ENCODE measurements around the gene C1orf167. TPM values are rescaled to one million over a fixed set of nuclear protein-coding genes. Genes with fewer than 3 reads are reported as not detected.

The C1orf167 gene
- total and polyA plus RNA-seq, 2 of the 13 experiments (the other 11 are each of a cell fraction or from before 2014, with no cell fraction given) = not detected

- no peak for TF ChIP-seq ZNF879 (CRISPR knock-in tag; IDR thresholded peaks at IDR 0.05)
- TF ChIP-seq AKAP8 (CRISPR knock-in tag; IDR thresholded peaks at IDR 0.05) = 0 out of 2 replicates have a peak, but pooled peaks have one; percentile 35
- no peak for TF ChIP-seq KMT2A (CRISPR knock-in tag; IDR thresholded peaks at IDR 0.05)
- 0 out of 2 replicates have a peak, but pooled peaks have one; percentile 35 for TF ChIP-seq ZNF770 (CRISPR knock-in tag; IDR thresholded peaks at IDR 0.05)
- no peak for TF ChIP-seq ZNF138 (CRISPR knock-in tag; IDR thresholded peaks at IDR 0.05; ENCODE audit: low read depth)
- TF ChIP-seq E2F1 (CRISPR knock-in tag; IDR thresholded peaks at IDR 0.05) = no peak
- peak; percentile 59; the same call in 1 of the 2 replicates for TF ChIP-seq ZMYM3 (CRISPR knock-in tag; IDR thresholded peaks at IDR 0.05)
- 0 out of 2 replicates have a peak, but pooled peaks have one; percentile 26 for TF ChIP-seq ZNF205 (CRISPR knock-in tag; IDR thresholded peaks at IDR 0.05)
- 0 out of 2 replicates have a peak, but pooled peaks have one; percentile 37 for TF ChIP-seq HES4 (CRISPR knock-in tag; IDR thresholded peaks at IDR 0.05; ENCODE audit: borderline replicate concordance)
- no peak for TF ChIP-seq ZNF383 (CRISPR knock-in tag; IDR thresholded peaks at IDR 0.05; ENCODE audit: borderline replicate concordance)
- no peak for TF ChIP-seq IKZF5 (CRISPR knock-in tag; IDR thresholded peaks at IDR 0.05)
- no peak for TF ChIP-seq NCOA1 (CRISPR knock-in tag; IDR thresholded peaks at IDR 0.05)
- 0 out of 2 replicates have a peak, but pooled peaks have one; percentile 33 for TF ChIP-seq ZNF572 (CRISPR knock-in tag; IDR thresholded peaks at IDR 0.05)
- TF ChIP-seq TBX2 (CRISPR knock-in tag; IDR thresholded peaks at IDR 0.05; ENCODE audit: borderline replicate concordance) = peak; percentile 57
- TF ChIP-seq GLI4 (CRISPR knock-in tag; IDR thresholded peaks at IDR 0.05; ENCODE audit: borderline replicate concordance) = no peak
- TF ChIP-seq ATF2 (CRISPR knock-in tag; IDR thresholded peaks at IDR 0.05) = peak; percentile 30; the same call in 1 of the 2 replicates
Measured at GRCh38 chr1:11784993-11785769, 23.2 kb downstream of the C1orf167 start (continued).

Data from HepG2 (cell line).